C4-2B (cell line): ENCODE measurements around the gene GRIK4.

Source experiments
- H3K27ac ChIP-seq: fragments of 450-650 bp; 2 replicates; pipeline ENCODE4 v1.5.1; 2017
- ZFX ChIP-seq: fragments of 450-650 bp; IDR thresholded peaks from 2 replicates; pipeline ENCODE4 v1.6.1; 2017
- TF ChIP-seq, protein P1 (sequence below): fragments of 450-650 bp; conservative IDR thresholded peaks from 2 replicates; pipeline ENCODE4 v1.5.1; 2017; ENCODE audit warnings: mild to moderate bottlenecking

Gene GRIK4

DNA sequence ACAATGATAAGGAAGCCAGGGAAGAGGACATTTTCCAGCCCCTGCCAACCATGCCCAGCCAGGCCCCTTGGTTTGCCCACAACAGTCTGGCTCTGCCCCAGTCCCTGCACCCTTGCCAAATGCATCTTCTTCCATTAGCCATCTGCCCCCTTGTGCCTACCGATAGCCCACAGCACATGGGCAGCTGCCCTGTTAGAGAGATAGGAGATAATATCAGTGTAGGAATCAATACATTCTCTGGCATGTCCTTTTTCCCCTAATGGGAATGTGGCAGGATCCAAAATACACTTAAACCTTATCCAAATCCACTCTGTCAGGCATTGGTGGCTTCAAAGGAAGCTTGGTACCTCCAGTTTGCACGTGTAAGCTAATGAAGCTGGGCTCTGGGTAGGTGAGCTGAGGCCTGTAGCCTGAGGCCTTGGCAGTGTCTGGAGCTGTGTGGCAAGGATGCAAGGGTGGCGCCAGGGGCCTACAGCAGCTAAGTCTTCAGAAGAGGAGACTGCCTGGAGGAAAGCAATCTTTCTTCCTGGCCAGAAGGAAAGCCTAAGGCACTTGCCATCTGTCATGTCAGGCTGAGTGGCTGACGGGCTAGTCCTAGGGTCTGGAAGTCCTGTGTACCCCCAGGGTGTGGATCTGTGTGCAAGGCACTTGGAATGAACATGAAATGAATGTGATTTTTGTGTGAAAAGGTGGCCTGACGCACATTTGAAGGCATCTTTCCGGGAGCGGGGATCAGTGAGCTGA is 348.2 kb downstream of the GRIK4 start:
- TF ChIP-seq, protein P1, sequence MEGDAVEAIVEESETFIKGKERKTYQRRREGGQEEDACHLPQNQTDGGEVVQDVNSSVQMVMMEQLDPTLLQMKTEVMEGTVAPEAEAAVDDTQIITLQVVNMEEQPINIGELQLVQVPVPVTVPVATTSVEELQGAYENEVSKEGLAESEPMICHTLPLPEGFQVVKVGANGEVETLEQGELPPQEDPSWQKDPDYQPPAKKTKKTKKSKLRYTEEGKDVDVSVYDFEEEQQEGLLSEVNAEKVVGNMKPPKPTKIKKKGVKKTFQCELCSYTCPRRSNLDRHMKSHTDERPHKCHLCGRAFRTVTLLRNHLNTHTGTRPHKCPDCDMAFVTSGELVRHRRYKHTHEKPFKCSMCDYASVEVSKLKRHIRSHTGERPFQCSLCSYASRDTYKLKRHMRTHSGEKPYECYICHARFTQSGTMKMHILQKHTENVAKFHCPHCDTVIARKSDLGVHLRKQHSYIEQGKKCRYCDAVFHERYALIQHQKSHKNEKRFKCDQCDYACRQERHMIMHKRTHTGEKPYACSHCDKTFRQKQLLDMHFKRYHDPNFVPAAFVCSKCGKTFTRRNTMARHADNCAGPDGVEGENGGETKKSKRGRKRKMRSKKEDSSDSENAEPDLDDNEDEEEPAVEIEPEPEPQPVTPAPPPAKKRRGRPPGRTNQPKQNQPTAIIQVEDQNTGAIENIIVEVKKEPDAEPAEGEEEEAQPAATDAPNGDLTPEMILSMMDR: no peak
- no peak for TF ChIP-seq ZFX

DNA sequence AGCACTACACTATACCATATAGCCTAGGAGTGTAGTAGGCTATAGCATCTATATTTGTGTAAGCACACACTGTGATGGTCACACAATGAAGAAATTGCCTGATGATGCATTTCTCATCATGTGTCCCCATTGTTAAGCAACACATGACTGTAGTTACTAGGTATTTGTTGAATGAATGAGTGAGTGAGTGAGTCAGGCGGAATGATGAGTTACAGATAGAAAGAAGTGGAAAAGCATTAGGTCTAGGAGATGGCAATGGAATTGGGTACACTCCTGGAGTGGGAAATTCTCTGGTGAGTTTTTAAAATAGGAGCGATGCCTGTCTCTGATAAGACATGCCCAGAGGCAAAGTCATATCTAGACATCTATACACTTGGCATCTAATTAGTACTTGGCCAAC is 351.8 kb downstream of the GRIK4 start:
- H3K27ac ChIP-seq: no peak overlapping the region

More for the DNA sequence above, 348.2 kb downstream of the GRIK4 start:
- no peak overlapping the region for H3K27ac ChIP-seq

DNA sequence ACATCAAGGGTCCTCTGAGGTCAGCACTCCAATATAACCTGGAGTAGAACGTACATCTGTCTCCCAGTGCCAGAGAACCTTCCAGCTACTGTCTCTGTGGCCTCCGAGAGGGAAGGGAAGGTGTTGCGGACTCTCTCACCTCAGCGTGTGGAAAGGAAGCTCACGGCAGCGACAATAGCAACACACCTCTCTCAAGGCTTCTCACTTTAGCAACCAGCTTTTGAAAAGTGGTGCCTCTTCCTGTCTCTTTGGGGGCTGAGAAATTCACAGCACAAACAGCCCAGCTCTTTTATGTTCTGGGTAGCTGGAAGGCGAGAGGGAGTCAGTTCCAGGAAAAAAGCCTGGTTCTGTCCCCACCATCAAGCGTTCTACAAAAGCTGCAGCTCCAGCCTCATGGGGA is 355.5 kb downstream of the GRIK4 start:
- no peak for TF ChIP-seq ZFX
- TF ChIP-seq, protein P1: no peak
- H3K27ac ChIP-seq: no peak overlapping the region

More for the DNA sequence above, 351.8 kb downstream of the GRIK4 start:
- no peak for TF ChIP-seq ZFX
- TF ChIP-seq, protein P1: no peak

DNA sequence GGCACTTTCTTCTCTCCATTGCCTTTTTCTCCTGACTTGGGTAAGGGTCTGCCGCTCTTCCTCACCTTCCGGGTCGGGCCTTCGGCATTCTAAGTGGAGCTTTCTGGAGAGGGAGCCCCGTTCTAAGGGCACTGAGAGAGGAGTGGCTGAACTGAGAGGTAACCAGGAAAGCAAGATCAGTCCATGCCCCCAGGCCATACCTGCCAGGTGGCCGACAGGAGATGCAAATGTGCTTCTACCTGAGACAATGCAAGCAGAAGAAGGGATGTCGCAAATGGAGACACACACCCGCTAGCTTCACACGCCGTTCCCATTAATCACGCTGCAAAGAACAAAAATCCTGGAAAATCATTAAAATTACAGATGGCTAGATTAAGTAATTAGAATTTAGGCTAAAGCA is 356.0 kb downstream of the GRIK4 start:
- no peak overlapping the region for H3K27ac ChIP-seq
- TF ChIP-seq ZFX: no peak
- TF ChIP-seq, protein P1: no peak

DNA sequence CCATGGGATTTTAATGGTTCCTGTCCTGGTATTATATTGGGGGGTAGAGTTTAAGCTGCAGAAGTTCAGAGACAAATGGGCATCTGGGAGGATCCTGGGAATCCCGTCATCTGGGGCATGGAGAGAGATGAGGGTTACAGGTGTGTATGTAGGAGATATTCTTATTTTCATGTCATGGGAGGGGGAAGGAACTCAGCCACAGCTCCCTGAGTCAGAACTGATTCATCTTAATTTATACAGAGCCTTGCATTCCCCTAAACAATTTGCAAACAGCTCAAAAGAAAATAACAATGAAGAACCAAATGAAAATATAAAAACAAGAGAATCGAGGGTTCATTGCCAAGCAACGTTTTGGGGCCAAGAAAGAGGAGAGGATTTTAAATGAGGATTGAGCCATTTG is 356.4 kb downstream of the GRIK4 start:
- TF ChIP-seq ZFX: no peak
- TF ChIP-seq, protein P1: no peak
- H3K27ac ChIP-seq: no peak overlapping the region

DNA sequence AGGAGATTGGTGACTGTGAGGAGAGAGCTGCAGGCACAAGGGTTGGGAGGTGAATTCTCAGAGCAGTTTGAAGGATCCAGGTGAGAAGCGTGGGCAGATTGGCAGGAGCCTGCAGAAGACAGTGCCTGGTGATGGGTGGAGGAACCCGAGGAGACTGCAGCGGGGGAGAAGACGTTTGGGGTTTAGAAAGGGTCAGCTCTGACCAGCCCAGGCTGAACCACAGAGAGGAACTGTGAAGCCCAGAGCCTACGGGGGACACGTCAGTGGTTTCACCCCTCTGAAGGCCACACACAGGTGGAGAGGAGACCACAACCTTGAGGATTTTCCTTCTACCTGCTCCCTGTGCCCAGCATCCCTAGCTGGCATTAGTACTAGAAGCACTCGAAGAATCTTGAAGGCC is 357.5 kb downstream of the GRIK4 start:
- no peak overlapping the region for H3K27ac ChIP-seq
- no peak for TF ChIP-seq ZFX
- TF ChIP-seq, protein P1: no peak

DNA sequence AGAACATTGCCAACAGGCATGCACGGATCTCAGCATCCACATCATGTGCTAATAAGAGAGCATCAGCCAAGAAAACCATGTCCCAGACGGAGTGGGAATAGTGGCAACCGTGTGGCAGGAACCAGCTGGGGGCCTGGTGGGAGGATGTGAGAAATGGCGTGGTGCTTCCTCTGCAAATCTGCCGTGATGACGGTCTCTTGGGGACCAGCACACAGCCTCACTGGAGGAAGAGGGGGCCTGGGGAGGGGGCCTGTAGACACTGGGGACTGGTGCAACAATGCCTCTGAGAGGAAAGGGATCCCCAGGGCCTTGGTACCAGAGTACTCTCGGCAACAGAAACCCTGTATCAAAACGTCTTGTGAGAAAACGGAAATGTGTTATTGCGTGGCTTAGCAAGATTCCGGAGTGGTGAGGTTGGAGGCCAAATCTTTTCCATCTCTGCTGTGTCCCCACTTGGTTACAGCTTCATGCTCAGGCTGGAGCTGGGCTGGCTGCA is 358.0 kb downstream of the GRIK4 start:
- H3K27ac ChIP-seq: no peak overlapping the region
- TF ChIP-seq ZFX: no peak
- TF ChIP-seq, protein P1: no peak
